Measurements from ENCODE around the gene CFAP161. TPM values are rescaled to one million over a fixed set of nuclear protein-coding genes. Genes with fewer than 3 reads are reported as not detected.

The CFAP161 gene
- total RNA-seq, 2 experiments from 2014 or later, result not detected

DNA sequence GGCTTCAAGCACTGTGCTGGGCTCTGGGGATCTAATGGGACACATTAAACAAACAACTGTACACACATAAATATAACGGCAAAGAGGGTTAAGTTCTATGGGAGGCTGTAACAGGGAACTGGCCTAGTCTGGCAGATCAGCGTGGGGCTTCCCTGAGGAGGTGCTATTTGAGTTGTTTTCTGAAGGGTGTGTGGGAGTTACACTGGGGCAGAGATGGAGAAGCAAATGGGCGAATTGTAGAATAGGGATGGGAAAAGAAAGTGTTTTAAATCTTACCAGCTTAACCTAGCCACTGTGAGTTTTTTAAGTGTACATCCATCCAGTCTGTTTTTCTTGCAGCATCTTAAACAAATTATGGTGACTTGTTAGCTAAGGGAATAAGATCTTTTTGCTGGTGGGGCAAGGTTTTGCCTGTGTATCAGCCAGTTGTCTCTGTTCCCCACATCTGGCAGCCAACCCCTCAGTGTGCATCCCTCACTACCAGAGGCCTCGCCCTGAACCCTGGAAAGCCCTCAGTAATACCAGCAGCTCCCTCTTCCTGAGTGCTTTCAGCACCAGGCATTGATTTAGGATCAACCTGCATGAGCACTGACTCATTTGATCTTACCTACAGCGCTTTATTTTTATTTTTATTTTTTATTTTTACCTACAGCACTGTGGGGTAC lies 51.7 kb downstream of the CFAP161 start:
- peaks cover 4% of the 10 kb centered on the region for H3K4me1 Mint-ChIP-seq (ENCODE audit: low read depth)
- no peak for DNase-seq
- no peak for ATAC-seq
- H3K9me3 Mint-ChIP-seq, result no peaks in the 10 kb centered on the region
- intact Hi-C loops (cut with micrococcal nuclease), result no loop called here
- H3K36me3 Mint-ChIP-seq (ENCODE audit: low read depth), result no peaks in the 10 kb centered on the region
- CTCF ChIA-PET, result interaction anchor here (1.3 kb wide), 1 partner anchor 80 kb away, joined by 3 read pairs; no protein-coding TSS in a partner anchor
- peaks cover 27% of the 10 kb centered on the region for H3K27me3 Mint-ChIP-seq
- POLR2A ChIA-PET, result interaction anchor here (1.0 kb wide), 1 partner anchor 142 kb away, joined by 3 read pairs; no protein-coding TSS in a partner anchor
- no peak for TF ChIP-seq CTCF (IDR thresholded peaks at IDR 0.05)
- H3K27ac Mint-ChIP-seq, result no peak overlapping the region
- H3K4me3 Mint-ChIP-seq, result no peak overlapping the region

- no peaks in the 10 kb centered on the region for H3K9me3 Mint-ChIP-seq
- H3K27ac Mint-ChIP-seq, result no peak overlapping the region
- ChIA-PET POLR2A (interaction anchor here (0.6 to 1.3 kb wide), 2 partner anchors 10 to 29 kb away, joined by 4 read pairs; no protein-coding TSS in a partner anchor), CTCF (interaction anchor here (1.0 kb wide), 1 partner anchor 78 kb away, joined by 3 read pairs; no protein-coding TSS in a partner anchor)
- H3K27me3 Mint-ChIP-seq, result peaks cover 12% of the 10 kb centered on the region
- H3K4me3 Mint-ChIP-seq, result no peak overlapping the region
- no peaks in the 10 kb centered on the region for H3K36me3 Mint-ChIP-seq (ENCODE audit: low read depth)
- no peaks in the 10 kb centered on the region for H3K4me1 Mint-ChIP-seq (ENCODE audit: low read depth)
- intact Hi-C loops (cut with micrococcal nuclease), result no loop called here
- DNase-seq (no peak), ATAC-seq (no peak)
- TF ChIP-seq CTCF (IDR thresholded peaks at IDR 0.05), result no peak
Observed at GRCh38 chr15:81188354-81188753, 54.3 kb downstream of the CFAP161 start.

- TF ChIP-seq CTCF (IDR thresholded peaks at IDR 0.05), result no peak
- ATAC-seq (no peak), DNase-seq (no peak)
- H3K27me3 Mint-ChIP-seq, result peaks cover 6% of the 10 kb centered on the region
- H3K4me1 Mint-ChIP-seq (ENCODE audit: low read depth), result no peaks in the 10 kb centered on the region
- H3K9me3 Mint-ChIP-seq, result no peaks in the 10 kb centered on the region
- H3K27ac Mint-ChIP-seq, result no peak overlapping the region
- POLR2A ChIA-PET, result interaction anchor here (1.3 kb wide), 1 partner anchor 8 kb away, joined by 4 read pairs; no protein-coding TSS in a partner anchor
- CTCF ChIA-PET, result interaction anchor here (1.4 kb wide), 1 partner anchor 77 kb away, joined by 3 read pairs; no protein-coding TSS in a partner anchor
- intact Hi-C loops (cut with micrococcal nuclease), result no loop called here
- H3K4me3 Mint-ChIP-seq, result no peak overlapping the region
- H3K36me3 Mint-ChIP-seq (ENCODE audit: low read depth), result no peaks in the 10 kb centered on the region
Observed at GRCh38 chr15:81189583-81190283, 55.7 kb downstream of the CFAP161 start.

GRCh38 chr15:81190922-81191507 lies 56.9 kb downstream of the CFAP161 start:
- Mint-ChIP-seq H3K36me3 (ENCODE audit: low read depth) (no peaks in the 10 kb centered on the region), H3K27ac (no peak overlapping the region), H3K9me3 (no peaks in the 10 kb centered on the region), H3K27me3 (peaks cover 5% of the 10 kb centered on the region), H3K4me3 (no peak overlapping the region), H3K4me1 (ENCODE audit: low read depth) (no peaks in the 10 kb centered on the region)
- ATAC-seq (no peak), DNase-seq (no peak)
- CTCF ChIA-PET, result interaction anchor here (1.4 to 2.1 kb wide), 2 partner anchors 75 kb away, joined by 3 to 9 read pairs; no protein-coding TSS in a partner anchor
- no peak for TF ChIP-seq CTCF (IDR thresholded peaks at IDR 0.05)
- intact Hi-C loops (cut with micrococcal nuclease), result no loop called here
- POLR2A ChIA-PET, result no interaction called here

All from activated CD8-positive, alpha-beta T cell treated with anti-CD3 and anti-CD28 coated beads for 36 hours (primary cell).